Fibroblast of skin of left biceps (primary cell): ENCODE measurements around the gene MEIS3.

ENCODE experiments used
- DNase-seq, 2 experiments: peaks; one replicate each; pipeline ENCODE4 v3.0.0-alpha.2; 2013; ENCODE audit warnings: low read depth in 2 of 2

The MEIS3 gene

GRCh38 chr19:47419030-47419783 lies at the start of gene MEIS3:
TSS of gene MEIS3 (minus strand) at chr19:47419527. CDS start at chr19:47419081, 446 bp downstream.
- no peak for DNase-seq

DNA sequence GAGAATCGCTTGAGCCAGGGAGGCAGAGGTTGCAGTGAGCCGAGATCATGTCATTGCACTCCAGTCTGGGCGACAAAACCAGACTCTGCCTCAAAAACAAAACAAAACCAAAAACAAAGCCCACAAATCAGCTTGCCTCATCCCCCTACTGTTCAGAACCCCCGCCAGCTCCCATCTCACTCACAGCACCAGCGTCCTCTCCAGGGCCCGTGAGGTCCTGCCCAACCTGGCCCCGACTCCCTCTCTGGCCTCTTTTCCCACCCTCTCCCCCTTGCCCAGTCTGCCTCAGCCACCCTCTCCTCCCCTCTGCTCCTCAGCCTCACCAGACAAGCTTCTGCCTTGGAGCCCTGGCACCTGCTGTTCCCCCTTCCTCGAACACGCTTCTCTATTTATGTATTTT lies 48.6 kb upstream of the MEIS3 start:
- DNase-seq = no peak

DNA sequence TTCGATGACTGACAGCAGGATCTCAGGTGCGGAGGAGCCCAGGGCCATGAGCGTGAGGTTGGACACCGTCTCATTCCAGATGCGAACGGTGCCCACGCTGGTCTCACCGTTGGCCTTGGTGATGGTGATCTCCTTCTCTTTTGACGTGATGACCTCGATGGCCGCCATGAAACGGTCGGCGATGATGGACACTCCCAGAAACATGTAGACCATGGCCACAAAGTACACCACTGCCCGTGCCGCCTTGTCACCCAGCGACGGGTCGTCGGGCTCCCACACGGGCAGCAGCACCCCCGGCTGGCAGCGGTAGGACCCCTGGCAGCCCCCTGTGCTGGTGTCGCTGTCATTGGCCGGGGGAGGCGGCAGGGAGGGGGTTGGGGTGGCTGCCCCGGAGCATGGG lies 46.6 kb upstream of the MEIS3 start:
- no peak for DNase-seq

GRCh38 chr19:47464675-47465419 lies 45.5 kb upstream of the MEIS3 start:
- no peak for DNase-seq

DNA sequence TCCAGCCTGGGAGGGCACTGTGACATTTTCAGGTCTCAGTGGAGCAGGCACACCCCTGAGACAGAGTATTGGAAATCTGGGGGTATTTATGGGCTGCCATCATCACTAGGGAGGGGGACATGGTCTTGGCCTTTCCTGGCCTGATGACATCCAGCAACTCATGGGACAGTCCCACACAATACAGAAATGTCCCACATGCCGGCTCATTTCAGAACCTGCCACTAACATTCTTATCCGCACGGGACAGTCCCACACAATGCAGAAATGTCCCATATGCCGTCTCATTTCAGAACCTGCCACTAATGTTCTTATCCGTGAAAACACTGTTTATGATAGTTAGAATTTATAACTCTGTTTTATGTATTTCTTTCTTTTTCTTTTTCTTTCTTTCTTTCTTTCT lies 42.5 kb upstream of the MEIS3 start:
- DNase-seq = no peak

- DNase-seq = no peak
These were observed 40.1 kb upstream of the MEIS3 start for GRCh38 chr19:47459477-47459876.

GRCh38 chr19:47458672-47459071 lies 39.3 kb upstream of the MEIS3 start:
- DNase-seq = no peak

DNA sequence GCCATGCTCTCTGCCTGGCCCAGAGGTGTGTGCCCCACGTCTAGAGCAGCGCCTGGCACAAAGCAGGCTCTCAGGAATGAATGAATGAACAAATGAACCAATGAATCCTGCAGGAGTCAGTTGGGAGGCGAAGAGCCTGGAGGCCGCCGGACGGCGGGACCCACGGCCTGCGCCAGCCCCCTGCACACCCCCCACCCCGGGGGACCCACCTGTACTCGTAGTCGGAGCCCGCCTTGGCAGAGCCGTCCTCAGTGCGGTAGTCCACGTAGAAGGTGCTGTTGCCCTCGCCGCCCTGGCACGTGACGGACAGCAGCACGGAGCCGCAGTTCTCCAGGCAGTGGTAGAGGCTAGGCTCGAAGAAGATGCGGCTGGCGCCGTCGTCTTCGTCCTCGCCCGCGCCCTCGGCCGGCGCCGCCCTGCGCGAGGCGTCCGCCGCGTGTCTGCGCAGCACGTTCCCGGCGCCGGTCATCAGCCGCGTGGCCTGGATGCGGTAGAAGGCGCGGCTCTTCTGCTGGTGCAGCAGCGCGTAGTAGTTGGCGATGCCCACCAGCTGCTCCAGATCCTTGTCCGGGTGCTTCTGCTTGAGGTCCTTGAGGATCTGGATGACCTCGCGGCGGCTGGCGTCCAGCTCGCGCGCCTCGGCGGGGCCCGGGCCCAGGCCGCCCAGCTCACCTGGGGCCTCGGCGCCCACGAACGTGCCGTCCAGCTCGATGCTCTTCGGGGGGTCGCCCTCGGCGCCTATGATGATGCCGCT lies 37.6 kb upstream of the MEIS3 start:
- DNase-seq = no peak

GRCh38 chr19:47450478-47450877 lies 31.2 kb upstream of the MEIS3 start:
- DNase-seq = no peak

DNA sequence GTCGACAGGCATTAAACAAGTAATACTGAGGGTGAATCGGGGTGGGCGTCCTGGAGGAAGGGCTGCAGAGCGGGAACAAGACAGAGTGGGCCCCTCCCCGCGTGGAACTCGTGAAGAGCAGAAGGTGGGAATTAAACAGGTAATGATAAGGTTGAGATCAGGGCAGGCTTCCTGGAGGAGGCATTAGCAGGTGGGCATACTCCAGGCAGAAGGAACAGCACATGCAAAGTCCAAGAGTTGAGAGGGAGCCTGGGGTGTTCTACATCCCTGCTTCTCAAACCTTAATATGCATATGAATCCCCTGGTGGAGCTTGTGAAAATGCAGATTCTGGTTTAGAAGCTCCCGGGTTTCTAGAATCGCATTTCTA lies 29.0 kb upstream of the MEIS3 start:
- no peak for DNase-seq

GRCh38 chr19:47447470-47448359 lies 28.4 kb upstream of the MEIS3 start:
- no peak for DNase-seq

DNA sequence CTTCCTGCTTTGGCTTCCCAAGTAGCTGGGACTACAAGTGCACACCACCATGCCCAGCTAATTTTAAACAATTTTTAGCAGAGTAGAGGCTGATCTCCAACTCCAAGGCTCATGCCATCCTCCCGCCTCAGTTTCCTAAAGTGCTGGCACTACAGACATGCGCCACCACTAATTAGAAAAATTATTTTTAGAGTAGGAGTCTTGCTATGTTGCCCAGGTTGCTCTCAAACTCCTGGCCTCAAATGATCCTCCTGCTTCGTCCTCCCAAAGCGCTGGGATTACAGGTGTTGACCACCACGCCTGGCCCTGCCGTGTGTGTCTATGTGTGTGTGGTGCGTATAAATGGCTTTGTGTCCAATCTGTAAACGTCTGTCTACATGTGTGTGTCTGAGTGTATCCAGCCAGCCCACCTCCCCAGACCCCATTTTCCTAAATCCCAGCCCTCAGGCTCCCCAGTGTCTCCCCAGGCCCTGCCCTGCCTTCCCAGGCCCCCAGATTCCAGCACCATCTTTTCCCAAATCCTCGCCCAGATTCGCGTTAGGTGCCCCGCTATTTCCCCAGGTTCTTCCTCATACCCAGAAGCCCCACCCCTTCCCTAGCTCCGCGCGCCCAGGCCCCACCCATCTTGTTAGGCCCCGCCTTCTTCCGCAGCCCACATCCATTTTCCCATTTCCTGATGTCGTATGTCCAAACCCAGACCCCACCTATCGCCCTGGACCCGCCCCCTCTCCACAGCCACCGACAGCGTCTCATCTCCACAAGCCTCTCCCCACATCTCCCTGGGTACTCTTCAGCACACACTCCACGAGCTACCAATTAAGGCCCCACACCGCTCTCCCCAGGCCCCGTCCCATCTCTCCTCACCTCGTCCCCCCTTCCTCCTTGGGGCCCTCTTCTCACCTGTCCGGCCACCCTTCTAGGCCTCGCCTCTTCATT lies 27.5 kb upstream of the MEIS3 start:
- DNase-seq = no peak

DNA sequence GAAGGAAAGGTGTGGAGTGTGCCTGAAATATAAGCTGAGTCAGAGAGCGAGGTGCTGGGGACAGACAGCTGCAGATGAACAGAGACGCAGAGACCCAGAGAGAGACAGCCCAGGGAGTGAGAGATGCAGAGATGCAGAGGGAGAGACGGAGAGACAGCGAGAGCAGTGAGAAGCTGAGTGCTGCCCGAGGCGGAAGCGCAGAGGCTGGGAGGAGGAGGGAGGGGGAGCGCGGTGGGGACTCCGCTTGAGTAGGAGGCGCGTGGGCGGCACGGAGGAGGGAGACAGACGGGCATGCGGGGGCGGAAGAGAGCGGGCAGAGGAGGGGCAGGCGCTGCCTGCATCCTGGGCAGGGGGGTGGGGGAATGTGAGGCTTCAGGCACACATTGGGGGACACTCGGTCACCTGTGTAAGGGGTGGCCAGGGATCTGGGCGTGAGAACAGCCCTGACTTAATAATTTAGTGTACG lies 26.6 kb upstream of the MEIS3 start:
- no peak for DNase-seq

DNA sequence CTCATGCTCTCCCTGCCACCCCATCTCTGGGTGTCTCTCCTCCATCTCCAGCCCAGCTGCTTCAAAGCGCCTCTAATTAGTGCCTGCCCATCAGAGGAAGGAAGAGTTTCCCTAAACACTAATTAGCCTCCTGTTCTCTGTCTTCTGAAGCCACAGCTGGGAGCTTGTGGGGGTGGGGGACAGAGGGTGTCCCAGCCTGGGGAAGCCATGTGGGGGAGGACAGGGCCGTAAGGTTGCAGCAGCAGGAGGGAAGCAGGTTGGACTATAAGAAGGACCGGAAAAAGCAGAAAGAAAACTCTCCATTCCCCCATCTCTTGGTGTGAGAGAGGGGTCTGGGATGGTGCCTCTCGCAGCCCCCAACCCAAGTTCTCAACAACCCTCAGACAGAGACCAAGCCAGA lies 26.2 kb upstream of the MEIS3 start:
- DNase-seq = no peak

DNA sequence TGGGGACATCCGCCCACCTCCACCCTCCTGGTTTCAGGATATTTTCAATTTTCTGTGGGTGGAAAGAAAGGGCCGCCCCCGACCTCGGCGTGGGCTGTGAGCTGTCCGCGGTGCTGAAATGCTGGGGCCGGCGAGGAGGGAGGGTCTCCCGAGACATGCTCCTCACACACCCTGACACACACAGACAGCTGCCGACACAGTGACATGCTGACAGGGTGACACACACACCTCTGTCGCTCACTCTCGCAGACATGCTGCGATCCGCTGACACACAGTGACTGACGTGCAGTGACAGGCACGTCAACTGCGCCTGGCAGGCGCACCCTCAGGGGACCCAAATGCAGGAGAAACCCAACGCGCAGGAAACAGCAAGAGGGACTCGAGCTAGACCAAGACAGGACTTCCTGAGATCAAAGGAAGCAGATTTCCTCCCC lies 25.1 kb upstream of the MEIS3 start:
- no peak for DNase-seq

- DNase-seq = no peak
These were observed 24.0 kb upstream of the MEIS3 start for GRCh38 chr19:47443331-47443730.

GRCh38 chr19:47438793-47439220 lies 19.5 kb upstream of the MEIS3 start:
- DNase-seq = no peak

DNA sequence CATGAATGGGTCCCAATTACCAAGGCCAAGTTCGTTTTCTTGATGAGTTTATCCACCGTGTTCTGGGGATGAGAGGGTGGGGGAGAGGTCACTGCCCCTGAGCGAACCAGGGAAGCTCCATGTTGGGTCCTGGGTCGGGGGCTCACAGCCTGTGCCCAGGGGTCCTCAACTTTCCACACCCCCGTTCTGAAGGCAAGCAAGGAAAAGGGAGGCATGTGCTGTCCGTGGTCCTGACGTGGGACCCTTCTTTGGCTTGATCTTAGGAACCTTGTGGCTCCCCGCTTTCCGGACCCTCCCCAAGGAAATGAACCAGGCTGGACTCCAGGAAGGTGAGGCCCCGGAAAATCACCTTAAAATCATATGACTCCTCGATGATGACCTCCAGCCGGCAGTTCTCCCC lies 18.2 kb upstream of the MEIS3 start:
- DNase-seq = no peak

DNA sequence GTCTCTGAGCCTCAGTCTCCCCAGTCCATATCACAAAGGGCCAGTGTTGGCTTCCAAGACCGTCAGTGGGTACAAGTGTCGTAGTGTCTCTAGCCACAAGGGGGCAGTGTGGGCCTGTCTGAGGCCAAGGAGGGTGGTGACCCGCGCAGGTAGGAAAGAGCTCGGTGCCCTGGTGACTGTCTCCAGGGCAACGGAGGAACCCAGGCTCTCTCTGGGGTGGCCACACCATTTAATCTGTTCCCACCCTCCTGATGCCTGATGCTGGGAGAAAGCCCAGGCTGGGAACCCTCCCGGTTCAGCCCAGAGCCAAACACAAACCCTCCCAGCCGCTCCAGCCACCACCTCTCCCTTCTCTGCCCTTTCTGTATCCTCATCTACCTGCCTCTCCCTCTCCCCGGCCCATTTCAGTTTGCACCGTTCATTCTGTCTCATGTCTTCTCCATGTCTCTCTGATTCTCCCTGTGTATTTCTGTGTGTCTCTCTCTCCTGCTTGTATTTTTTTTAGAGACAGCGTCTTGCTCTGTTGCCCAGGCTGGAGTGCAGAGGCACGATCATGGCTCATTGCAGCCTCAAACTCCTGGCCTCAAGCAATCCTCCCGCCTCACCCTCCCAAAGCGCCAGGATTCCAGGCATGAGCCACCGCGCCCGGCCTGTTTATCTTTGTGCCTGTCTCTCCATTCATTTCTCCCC lies 17.5 kb upstream of the MEIS3 start:
- no peak for DNase-seq
